Adipocyte (in vitro differentiated cells): ENCODE measurements around the gene PIKFYVE.
"Not testable (repeated sequence)": the region's sequence is repeated elsewhere in the genome, so short reads cannot be mapped to it uniquely, and the experiment has no call there.

Source experiments
- DNase-seq: peaks from one replicate; pipeline ENCODE4 v3.0.0-alpha.2; 2015; ENCODE audit warnings: low read depth
- H3K27me3 ChIP-seq: replicated peaks from 2 replicates; pipeline ENCODE4 v1.7.0; 2013; ENCODE audit warnings: mild to moderate bottlenecking, low read length, moderate library complexity; ENCODE audit not compliant: control insufficient read depth, insufficient read depth
- H3K36me3 ChIP-seq: 2 replicates; pipeline ENCODE4 v1.7.0; 2013; ENCODE audit warnings: low read length, mild to moderate bottlenecking, moderate library complexity; ENCODE audit not compliant: control insufficient read depth, insufficient read depth, severe bottlenecking
- H3K4me1 ChIP-seq: 2 replicates; pipeline ENCODE4 v1.7.0; 2013; ENCODE audit warnings: mild to moderate bottlenecking, low read length, moderate library complexity; ENCODE audit not compliant: control insufficient read depth, insufficient read depth
- H3K4me3 ChIP-seq: 2 replicates; pipeline ENCODE4 v1.7.0; 2013; ENCODE audit warnings: mild to moderate bottlenecking, low read length, moderate library complexity
- H3K9ac ChIP-seq: 2 replicates; pipeline ENCODE4 v1.7.0; 2013; ENCODE audit warnings: mild to moderate bottlenecking, low read length, moderate library complexity
- H3K9me3 ChIP-seq: 2 replicates; pipeline ENCODE4 v1.7.0; 2013; ENCODE audit warnings: mild to moderate bottlenecking, low read length, moderate library complexity; ENCODE audit not compliant: control insufficient read depth

PIKFYVE gene

GRCh38 chr2:208265801-208266552 is at the start of gene PIKFYVE:
TSS of gene PIKFYVE (plus strand) at chr2:208266255. CDS start at chr2:208271520, 5,265 bp downstream.
- H3K4me3 ChIP-seq: peak within 1 kb of the TSS; percentile 100
- H3K4me1 ChIP-seq: peaks cover 21% of the 10 kb centered on the region
- H3K9me3 ChIP-seq: no peaks in the 10 kb centered on the region
- peak within 1 kb of the TSS; percentile 97 for H3K9ac ChIP-seq
- DNase-seq: peak; percentile 99
- peaks cover under 1% of the 10 kb centered on the region for H3K36me3 ChIP-seq
- no peaks in the 10 kb centered on the region for H3K27me3 ChIP-seq

GRCh38 chr2:208221873-208222272 is 44.2 kb upstream of the PIKFYVE start:
- not testable (repeated sequence) for H3K9ac ChIP-seq, H3K36me3 ChIP-seq, H3K27me3 ChIP-seq, DNase-seq, H3K4me1 ChIP-seq, H3K4me3 ChIP-seq, H3K9me3 ChIP-seq

- DNase-seq: peak; percentile 22
- no peaks in the 10 kb centered on the region for H3K36me3 ChIP-seq
- no peaks in the 10 kb centered on the region for H3K4me1 ChIP-seq
- H3K27me3 ChIP-seq: peaks cover 3% of the 10 kb centered on the region
- no peaks in the 10 kb centered on the region for H3K9me3 ChIP-seq
- H3K9ac ChIP-seq: no peak overlapping the region
- H3K4me3 ChIP-seq: no peak overlapping the region
Measured at GRCh38 chr2:208222351-208222750, 43.7 kb upstream of the PIKFYVE start.

GRCh38 chr2:208224802-208225201 is 41.3 kb upstream of the PIKFYVE start:
- H3K36me3 ChIP-seq: no peaks in the 10 kb centered on the region
- H3K9ac ChIP-seq: no peak overlapping the region
- no peaks in the 10 kb centered on the region for H3K9me3 ChIP-seq
- peaks cover 3% of the 10 kb centered on the region for H3K4me1 ChIP-seq
- no peak overlapping the region for H3K4me3 ChIP-seq
- peak; percentile 14 for DNase-seq
- H3K27me3 ChIP-seq: no peaks in the 10 kb centered on the region

- Histone ChIP-seq H3K9me3 (peaks cover 5% of the 10 kb centered on the region), H3K4me1 (peaks cover 3% of the 10 kb centered on the region), H3K27me3 (no peaks in the 10 kb centered on the region), H3K9ac (no peak overlapping the region), H3K36me3 (no peaks in the 10 kb centered on the region), H3K4me3 (no peak overlapping the region)
- DNase-seq: no peak
Measured at GRCh38 chr2:208227581-208228232, 38.3 kb upstream of the PIKFYVE start.

- Histone ChIP-seq H3K4me1 (peaks cover 3% of the 10 kb centered on the region), H3K27me3 (no peaks in the 10 kb centered on the region), H3K36me3 (no peaks in the 10 kb centered on the region), H3K9ac (no peak overlapping the region), H3K9me3 (peaks cover 5% of the 10 kb centered on the region), H3K4me3 (no peak overlapping the region)
- no peak for DNase-seq
Measured at GRCh38 chr2:208228476-208228875, 37.6 kb upstream of the PIKFYVE start.

- peaks cover 5% of the 10 kb centered on the region for H3K9me3 ChIP-seq
- no peak for DNase-seq
- no peaks in the 10 kb centered on the region for H3K27me3 ChIP-seq
- peaks cover 41% of the 10 kb centered on the region for H3K36me3 ChIP-seq
- no peaks in the 10 kb centered on the region for H3K4me1 ChIP-seq
- no peak overlapping the region for H3K9ac ChIP-seq
- no peak overlapping the region for H3K4me3 ChIP-seq
Measured at GRCh38 chr2:208234786-208235185, 31.3 kb upstream of the PIKFYVE start.

GRCh38 chr2:208235860-208236259 is 30.2 kb upstream of the PIKFYVE start:
- no peaks in the 10 kb centered on the region for H3K4me1 ChIP-seq
- H3K36me3 ChIP-seq: peaks cover 51% of the 10 kb centered on the region
- H3K9ac ChIP-seq: no peak overlapping the region
- H3K4me3 ChIP-seq: no peak overlapping the region
- H3K27me3 ChIP-seq: no peaks in the 10 kb centered on the region
- H3K9me3 ChIP-seq: peaks cover 5% of the 10 kb centered on the region
- DNase-seq: no peak

- H3K4me3 ChIP-seq: no peak overlapping the region
- no peak for DNase-seq
- H3K36me3 ChIP-seq: peaks cover 89% of the 10 kb centered on the region
- H3K9ac ChIP-seq: no peak overlapping the region
- no peaks in the 10 kb centered on the region for H3K9me3 ChIP-seq
- no peaks in the 10 kb centered on the region for H3K27me3 ChIP-seq
- H3K4me1 ChIP-seq: peaks cover 8% of the 10 kb centered on the region
Measured at GRCh38 chr2:208239770-208240493, 26.1 kb upstream of the PIKFYVE start.

GRCh38 chr2:208240619-208241209 is 25.3 kb upstream of the PIKFYVE start:
- H3K4me3 ChIP-seq: no peak overlapping the region
- H3K9ac ChIP-seq: no peak overlapping the region
- H3K4me1 ChIP-seq: peaks cover 16% of the 10 kb centered on the region
- no peaks in the 10 kb centered on the region for H3K27me3 ChIP-seq
- peaks cover 96% of the 10 kb centered on the region for H3K36me3 ChIP-seq
- DNase-seq: no peak
- no peaks in the 10 kb centered on the region for H3K9me3 ChIP-seq

- Histone ChIP-seq H3K4me3 (no peak overlapping the region), H3K4me1 (peaks cover 50% of the 10 kb centered on the region), H3K27me3 (no peaks in the 10 kb centered on the region), H3K9ac (no peak overlapping the region), H3K36me3 (peaks cover 86% of the 10 kb centered on the region), H3K9me3 (no peaks in the 10 kb centered on the region)
- no peak for DNase-seq
Measured at GRCh38 chr2:208244422-208244821, 21.6 kb upstream of the PIKFYVE start.
